GM12892 (cell line): Measurements from ENCODE around the gene TNFRSF1B.

Experiments
- POLR2A ChIP-seq: IDR thresholded peaks from 2 replicates; pipeline ENCODE4 v1.6.1; 2011; ENCODE audit warnings: low read depth, low read length, control low read depth
- POLR2AphosphoS5 ChIP-seq: IDR thresholded peaks from 2 replicates; pipeline ENCODE4 v1.6.1; 2011; ENCODE audit warnings: low read depth, low read length, control low read depth

- no peak for TF ChIP-seq POLR2A
- peak; percentile 51 for TF ChIP-seq POLR2AphosphoS5
Measured at GRCh38 chr1:12135612-12136011, 31.2 kb upstream of the TNFRSF1B start.
